H9 (cell line): ENCODE measurements around the gene CDRT4. TPM values are rescaled to one million over a fixed set of nuclear protein-coding genes. Genes with fewer than 3 reads are reported as not detected.

Source experiments
- DNase-seq: peaks from one replicate; pipeline ENCODE4 v3.0.0-alpha.2; 2017
- H2AFZ ChIP-seq: one replicate; pipeline ENCODE4 v1.6.1; 2013; ENCODE audit warnings: mild to moderate bottlenecking, low read length, control low read depth, moderate library complexity
- H2AK5ac ChIP-seq: 2 replicates; pipeline ENCODE4 v1.6.1; 2013; ENCODE audit warnings: low read length, control low read depth, mixed read lengths; ENCODE audit not compliant: insufficient read length
- H2BK120ac ChIP-seq: one replicate; pipeline ENCODE4 v1.6.1; 2013; ENCODE audit warnings: low read depth, mild to moderate bottlenecking, low read length, control low read depth, inconsistent platforms; ENCODE audit not compliant: poor library complexity, severe bottlenecking
- H2BK12ac ChIP-seq: 2 replicates; pipeline ENCODE4 v1.6.1; 2013; ENCODE audit warnings: low read length, control low read depth, mixed read lengths, low read depth; ENCODE audit not compliant: insufficient read length
- H2BK15ac ChIP-seq: 2 replicates; pipeline ENCODE4 v1.6.1; 2013; ENCODE audit warnings: low read depth, low read length, control low read depth
- H2BK20ac ChIP-seq: one replicate; pipeline ENCODE4 v1.6.1; 2013; ENCODE audit warnings: low read depth, mild to moderate bottlenecking, low read length, control low read depth, inconsistent platforms; ENCODE audit not compliant: poor library complexity, severe bottlenecking
- H2BK5ac ChIP-seq: 2 replicates; pipeline ENCODE4 v1.6.1; 2013; ENCODE audit warnings: low read length, control low read depth, mixed read lengths; ENCODE audit not compliant: insufficient read length
- H3K14ac ChIP-seq: 2 replicates; pipeline ENCODE4 v1.6.1; 2013; ENCODE audit warnings: low read length, control low read depth; ENCODE audit not compliant: insufficient read depth
- H3K18ac ChIP-seq: 2 replicates; pipeline ENCODE4 v1.6.1; 2013; ENCODE audit warnings: low read depth, mild to moderate bottlenecking, mixed read lengths, low read length, control low read depth; ENCODE audit not compliant: insufficient read length
- H3K23ac ChIP-seq: 2 replicates; pipeline ENCODE4 v1.6.1; 2013; ENCODE audit warnings: low read length, control low read depth, mixed read lengths, low read depth; ENCODE audit not compliant: insufficient read length
- H3K23me2 ChIP-seq: 2 replicates; pipeline ENCODE4 v1.6.1; 2013; ENCODE audit warnings: low read depth, mild to moderate bottlenecking, mixed read lengths, low read length, control low read depth; ENCODE audit not compliant: insufficient read length, poor library complexity, severe bottlenecking
- H3K27ac ChIP-seq: 2 replicates; pipeline ENCODE4 v1.5.1; 2013; ENCODE audit warnings: low read length, control low read depth, mixed read lengths, low read depth; ENCODE audit not compliant: insufficient read length
- H3K27me3 ChIP-seq: 2 replicates; pipeline ENCODE4 v1.6.1; 2013; ENCODE audit warnings: low read length, control low read depth, inconsistent platforms; ENCODE audit not compliant: insufficient read depth
- H3K4ac ChIP-seq: 2 replicates; pipeline ENCODE4 v1.6.1; 2013; ENCODE audit warnings: low read depth, mild to moderate bottlenecking, control low read depth, inconsistent platforms, low read length, moderate library complexity
- H3K4me1 ChIP-seq: 2 replicates; pipeline ENCODE4 v1.6.1; 2013; ENCODE audit warnings: low read length, control low read depth, inconsistent platforms; ENCODE audit not compliant: insufficient read depth
- H3K4me2 ChIP-seq: 2 replicates; pipeline ENCODE4 v1.6.1; 2013; ENCODE audit warnings: low read length, control low read depth, mixed read lengths; ENCODE audit not compliant: insufficient read length, insufficient read depth
- H3K56ac ChIP-seq: 2 replicates; pipeline ENCODE4 v1.6.1; 2013; ENCODE audit warnings: low read depth, mild to moderate bottlenecking, mixed read lengths, low read length, control low read depth; ENCODE audit not compliant: insufficient read length
- H3K79me1 ChIP-seq: 2 replicates; pipeline ENCODE4 v1.6.1; 2013; ENCODE audit warnings: low read depth, mild to moderate bottlenecking, moderate library complexity, low read length, control low read depth, inconsistent platforms; ENCODE audit not compliant: insufficient read depth, poor library complexity, severe bottlenecking
- H3K79me2 ChIP-seq: 2 replicates; pipeline ENCODE4 v1.6.1; 2013; ENCODE audit warnings: low read length, control low read depth, inconsistent platforms; ENCODE audit not compliant: insufficient read depth
- H3K9ac ChIP-seq: 2 replicates; pipeline ENCODE4 v1.6.1; 2013; ENCODE audit warnings: low read length, control low read depth, mixed read lengths; ENCODE audit not compliant: insufficient read length; ENCODE audit errors: extremely low read depth
- H3K9me3 ChIP-seq: one replicate; pipeline ENCODE4 v1.6.1; 2013; ENCODE audit warnings: low read depth, low read length, inconsistent platforms; ENCODE audit not compliant: control insufficient read depth
- H3T11ph ChIP-seq: one replicate; pipeline ENCODE4 v1.6.1; 2013; ENCODE audit warnings: mild to moderate bottlenecking, low read length, control low read depth, inconsistent platforms
- H4K20me1 ChIP-seq: one replicate; pipeline ENCODE4 v1.6.1; 2013; ENCODE audit not compliant: control insufficient read depth, insufficient read length, insufficient read depth
- H4K5ac ChIP-seq: 2 replicates; pipeline ENCODE4 v1.6.1; 2013; ENCODE audit warnings: low read depth, mild to moderate bottlenecking, mixed read lengths, low read length, control low read depth; ENCODE audit not compliant: insufficient read length
- H4K8ac ChIP-seq: replicated peaks from 2 replicates; pipeline ENCODE4 v1.6.1; 2013; ENCODE audit warnings: low read length, control low read depth, mixed read lengths, low read depth; ENCODE audit not compliant: insufficient read length
- H4K91ac ChIP-seq: 2 replicates; pipeline ENCODE4 v1.6.1; 2013; ENCODE audit warnings: low read depth, mild to moderate bottlenecking, moderate library complexity, mixed read lengths, low read length, control low read depth; ENCODE audit not compliant: insufficient read length
- H3K27ac Mint-ChIP-seq, 3 experiments: 2 replicates in 2 of 3; 3 replicates in 1 of 3; pipeline ENCODE4 v1.8.0; 2020 to 2021; ENCODE audit warnings: mixed read lengths in 3 of 3, mild to moderate bottlenecking in 1 of 3, moderate library complexity in 1 of 3
- H3K27me3 Mint-ChIP-seq: 2 replicates; pipeline ENCODE4 v1.8.0; 2021; ENCODE audit warnings: low read depth, mild to moderate bottlenecking, moderate library complexity, mixed read lengths
- H3K36me3 Mint-ChIP-seq, 3 experiments: 2 replicates in 2 of 3; 3 replicates in 1 of 3; pipeline ENCODE4 v1.8.0; 2020 to 2021; ENCODE audit warnings: low read depth in 3 of 3, mixed read lengths in 3 of 3; ENCODE audit not compliant: insufficient read depth in 1 of 3
- H3K4me1 Mint-ChIP-seq, 2 experiments: 2 replicates each; pipeline ENCODE4 v1.8.0; 2020; ENCODE audit warnings: mixed read lengths in 2 of 2
- H3K4me3 Mint-ChIP-seq, 2 experiments: 2 replicates in 1 of 2; 3 replicates in 1 of 2; pipeline ENCODE4 v1.8.0; 2020 to 2021; ENCODE audit warnings: mild to moderate bottlenecking in 2 of 2, mixed read lengths in 2 of 2, moderate library complexity in 1 of 2
- H3K9me3 Mint-ChIP-seq, 2 experiments: 2 replicates in 1 of 2; 3 replicates in 1 of 2; pipeline ENCODE4 v1.8.0; 2020; ENCODE audit warnings: mild to moderate bottlenecking in 2 of 2, mixed read lengths in 2 of 2, moderate library complexity in 1 of 2
- WGBS: extraction: QIAGEN DNeasy Blood & Tissue Kit; methylation state at CpG from one replicate; pipeline ENCODE4 v1.1.7; 2013; ENCODE audit warnings: missing lambda C conversion rate, low lambda C conversion rate, mixed read lengths; ENCODE audit not compliant: insufficient read length; ENCODE audit errors: extremely low coverage; 5-methylcytosine and 5-hydroxymethylcytosine counted together
- total RNA-seq: library from RNA; stranded (reverse); gene quantifications from 2 replicates; pipeline ENCODE4 v1.2.1, GENCODE V29; 2021
- TF ChIP-seq, protein P1 (sequence below): fragments of 200-600 bp; sonication (generic); conservative IDR thresholded peaks from 3 replicates; pipeline ENCODE4 v1.8.0; 2021; ENCODE audit warnings: antibody characterized with exemption, mild to moderate bottlenecking

Gene CDRT4
- total RNA-seq, 1 experiment from 2014 or later = 3.8 TPM

GRCh38 chr17:15481481-15481880 lies 14.1 kb upstream of the CDRT4 start:
- Histone ChIP-seq H3K27me3 (no peaks in the 10 kb centered on the region), H2AK5ac (no peak overlapping the region), H2BK15ac (no peak overlapping the region), H2BK20ac (no peak overlapping the region), H3T11ph (no peak overlapping the region), H3K18ac (no peak overlapping the region), H2BK120ac (no peak overlapping the region), H4K8ac (no peak overlapping the region), H3K79me2 (no peaks in the 10 kb centered on the region), H2BK5ac (no peak overlapping the region), H3K23me2 (no peaks in the 10 kb centered on the region), H3K4ac (no peak overlapping the region), H4K5ac (no peak overlapping the region), H3K14ac (no peak overlapping the region; the same call in 1 of the 2 replicates), H3K9me3 (no peaks in the 10 kb centered on the region), H3K56ac (no peak overlapping the region), H3K23ac (no peak overlapping the region), H3K9ac (no peak overlapping the region), H3K79me1 (peaks cover 2% of the 10 kb centered on the region), H3K4me2 (no peak overlapping the region), H2BK12ac (no peak overlapping the region), H3K27ac (no peak overlapping the region), H4K91ac (no peak overlapping the region), H3K4me1 (peaks cover 12% of the 10 kb centered on the region), H2AFZ (no peak overlapping the region), H4K20me1 (no peaks in the 10 kb centered on the region)
- Mint-ChIP-seq H3K36me3 (peaks cover 9 to 18% (median 9%) of the 10 kb centered on the region in 3 experiments; a peak in 6 of 7 replicates), H3K27me3 (no peaks in the 10 kb centered on the region), H3K9me3 (no peaks in the 10 kb centered on the region), H3K4me3 (no peak overlapping the region), H3K27ac (peak overlapping the region in 2 of 3 experiments; percentile 3 to 89; a peak in 2 of 7 replicates), H3K4me1 (peaks cover 15 to 16% of the 10 kb centered on the region in 2 experiments)
- no peak for DNase-seq
- no CpG with 5 or more reads among the region's 6 CpGs for WGBS
- TF ChIP-seq, protein P1, sequence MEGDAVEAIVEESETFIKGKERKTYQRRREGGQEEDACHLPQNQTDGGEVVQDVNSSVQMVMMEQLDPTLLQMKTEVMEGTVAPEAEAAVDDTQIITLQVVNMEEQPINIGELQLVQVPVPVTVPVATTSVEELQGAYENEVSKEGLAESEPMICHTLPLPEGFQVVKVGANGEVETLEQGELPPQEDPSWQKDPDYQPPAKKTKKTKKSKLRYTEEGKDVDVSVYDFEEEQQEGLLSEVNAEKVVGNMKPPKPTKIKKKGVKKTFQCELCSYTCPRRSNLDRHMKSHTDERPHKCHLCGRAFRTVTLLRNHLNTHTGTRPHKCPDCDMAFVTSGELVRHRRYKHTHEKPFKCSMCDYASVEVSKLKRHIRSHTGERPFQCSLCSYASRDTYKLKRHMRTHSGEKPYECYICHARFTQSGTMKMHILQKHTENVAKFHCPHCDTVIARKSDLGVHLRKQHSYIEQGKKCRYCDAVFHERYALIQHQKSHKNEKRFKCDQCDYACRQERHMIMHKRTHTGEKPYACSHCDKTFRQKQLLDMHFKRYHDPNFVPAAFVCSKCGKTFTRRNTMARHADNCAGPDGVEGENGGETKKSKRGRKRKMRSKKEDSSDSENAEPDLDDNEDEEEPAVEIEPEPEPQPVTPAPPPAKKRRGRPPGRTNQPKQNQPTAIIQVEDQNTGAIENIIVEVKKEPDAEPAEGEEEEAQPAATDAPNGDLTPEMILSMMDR = no peak
